Measurements from ENCODE around the gene SLC24A3.

SLC24A3 gene

DNA sequence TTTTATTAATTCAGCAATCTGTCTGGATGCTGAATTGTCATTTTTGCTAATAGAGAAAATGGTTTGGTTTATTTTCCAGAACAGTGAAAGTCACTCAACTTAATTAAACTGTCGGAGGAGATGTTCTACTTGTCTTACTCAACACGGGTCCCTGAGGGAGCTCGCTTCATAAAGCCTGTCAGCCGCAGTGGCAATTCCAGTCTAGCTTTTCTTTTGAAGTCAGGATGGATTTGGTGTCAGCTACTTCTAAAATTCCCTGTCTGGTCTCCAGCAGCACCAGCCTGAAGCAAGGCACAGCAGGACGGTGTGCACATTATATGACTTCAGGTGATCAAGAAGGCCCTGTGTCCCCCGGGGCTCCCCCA is 261.5 kb downstream of the SLC24A3 start:
- no peak for TF ChIP-seq CTCF (IDR thresholded peaks at IDR 0.05)
- no peak for TF ChIP-seq ZFX (IDR thresholded peaks at IDR 0.05; ENCODE audit: borderline replicate concordance)
- no peak overlapping the region for H3K27ac ChIP-seq

- no peak overlapping the region for H3K27ac ChIP-seq
- TF ChIP-seq CTCF (IDR thresholded peaks at IDR 0.05) = no peak
- TF ChIP-seq ZFX (IDR thresholded peaks at IDR 0.05; ENCODE audit: borderline replicate concordance) = no peak
Measured at GRCh38 chr20:19478320-19478895, 266.0 kb downstream of the SLC24A3 start.

DNA sequence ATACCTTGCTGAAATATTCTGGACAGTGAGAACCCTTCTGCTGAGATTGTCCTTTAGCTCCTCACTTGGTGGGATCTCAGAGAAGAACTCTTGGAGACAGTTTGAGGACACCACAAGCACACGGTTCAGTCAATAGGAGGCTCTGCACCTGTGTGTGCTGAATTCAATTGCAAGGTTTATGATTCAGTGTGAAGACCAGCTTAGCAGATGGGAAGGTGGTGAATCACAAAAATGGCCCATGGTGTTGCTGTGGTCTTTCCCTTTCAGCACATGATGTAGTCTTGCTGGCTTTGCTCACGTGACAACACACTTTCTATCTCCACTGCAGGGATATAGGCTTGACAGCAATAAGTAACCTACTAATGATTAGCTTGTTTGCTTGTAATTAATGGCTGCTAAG is 270.3 kb downstream of the SLC24A3 start:
- H3K27ac ChIP-seq = no peak overlapping the region
- no peak for TF ChIP-seq CTCF (IDR thresholded peaks at IDR 0.05)
- no peak for TF ChIP-seq ZFX (IDR thresholded peaks at IDR 0.05; ENCODE audit: borderline replicate concordance)

DNA sequence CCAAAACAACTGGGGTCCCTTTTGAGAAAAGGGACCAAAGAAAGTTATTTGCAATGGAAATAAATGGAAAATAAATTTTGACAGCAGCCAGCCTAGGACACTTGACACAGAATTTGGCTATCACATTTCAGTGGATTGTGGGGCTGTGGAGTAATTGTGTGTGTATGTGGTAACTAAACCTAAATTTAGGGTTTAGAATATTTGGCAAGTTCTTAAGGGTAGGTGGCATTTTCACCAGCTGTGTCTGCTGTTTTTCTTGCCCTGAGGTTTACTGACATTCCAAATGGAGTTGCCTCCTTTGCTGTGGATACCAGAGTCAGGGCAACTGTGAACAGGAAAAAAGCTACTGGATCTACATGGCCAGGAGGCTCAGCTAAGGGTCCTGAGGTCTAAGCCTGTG is 270.9 kb downstream of the SLC24A3 start:
- TF ChIP-seq ZFX (IDR thresholded peaks at IDR 0.05; ENCODE audit: borderline replicate concordance) (no peak), CTCF (IDR thresholded peaks at IDR 0.05) (no peak)
- no peak overlapping the region for H3K27ac ChIP-seq

DNA sequence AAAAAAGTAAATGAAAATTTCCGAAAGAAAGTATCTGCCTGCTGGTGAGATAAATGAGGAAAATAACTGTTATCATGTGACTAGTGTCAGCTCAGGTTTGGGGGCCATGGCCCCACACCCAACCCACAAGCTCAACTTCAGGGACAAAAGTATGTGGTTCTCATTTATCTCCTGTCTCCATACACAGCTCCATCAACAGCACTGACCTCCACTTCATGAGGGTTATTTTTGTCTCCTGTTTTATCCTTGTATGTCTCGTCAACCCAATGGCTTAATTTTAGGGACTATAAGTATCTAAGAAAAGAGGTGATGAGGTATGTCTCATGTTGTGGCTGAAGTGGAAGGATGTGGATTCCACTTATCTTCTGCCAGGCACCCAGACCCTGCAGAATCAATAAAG is 274.0 kb downstream of the SLC24A3 start:
- no peak for TF ChIP-seq CTCF (IDR thresholded peaks at IDR 0.05)
- TF ChIP-seq ZFX (IDR thresholded peaks at IDR 0.05; ENCODE audit: borderline replicate concordance) = no peak
- H3K27ac ChIP-seq = no peak overlapping the region

GRCh38 chr20:19487420-19487819 is 275.0 kb downstream of the SLC24A3 start:
- TF ChIP-seq CTCF (IDR thresholded peaks at IDR 0.05) = no peak
- no peak for TF ChIP-seq ZFX (IDR thresholded peaks at IDR 0.05; ENCODE audit: borderline replicate concordance)
- H3K27ac ChIP-seq = no peak overlapping the region

GRCh38 chr20:19491241-19491640 is 278.8 kb downstream of the SLC24A3 start:
- no peak for TF ChIP-seq ZFX (IDR thresholded peaks at IDR 0.05; ENCODE audit: borderline replicate concordance)
- no peak for TF ChIP-seq CTCF (IDR thresholded peaks at IDR 0.05)
- no peak overlapping the region for H3K27ac ChIP-seq
